Measurements from ENCODE around the gene SCN2B.

SCN2B gene

DNA sequence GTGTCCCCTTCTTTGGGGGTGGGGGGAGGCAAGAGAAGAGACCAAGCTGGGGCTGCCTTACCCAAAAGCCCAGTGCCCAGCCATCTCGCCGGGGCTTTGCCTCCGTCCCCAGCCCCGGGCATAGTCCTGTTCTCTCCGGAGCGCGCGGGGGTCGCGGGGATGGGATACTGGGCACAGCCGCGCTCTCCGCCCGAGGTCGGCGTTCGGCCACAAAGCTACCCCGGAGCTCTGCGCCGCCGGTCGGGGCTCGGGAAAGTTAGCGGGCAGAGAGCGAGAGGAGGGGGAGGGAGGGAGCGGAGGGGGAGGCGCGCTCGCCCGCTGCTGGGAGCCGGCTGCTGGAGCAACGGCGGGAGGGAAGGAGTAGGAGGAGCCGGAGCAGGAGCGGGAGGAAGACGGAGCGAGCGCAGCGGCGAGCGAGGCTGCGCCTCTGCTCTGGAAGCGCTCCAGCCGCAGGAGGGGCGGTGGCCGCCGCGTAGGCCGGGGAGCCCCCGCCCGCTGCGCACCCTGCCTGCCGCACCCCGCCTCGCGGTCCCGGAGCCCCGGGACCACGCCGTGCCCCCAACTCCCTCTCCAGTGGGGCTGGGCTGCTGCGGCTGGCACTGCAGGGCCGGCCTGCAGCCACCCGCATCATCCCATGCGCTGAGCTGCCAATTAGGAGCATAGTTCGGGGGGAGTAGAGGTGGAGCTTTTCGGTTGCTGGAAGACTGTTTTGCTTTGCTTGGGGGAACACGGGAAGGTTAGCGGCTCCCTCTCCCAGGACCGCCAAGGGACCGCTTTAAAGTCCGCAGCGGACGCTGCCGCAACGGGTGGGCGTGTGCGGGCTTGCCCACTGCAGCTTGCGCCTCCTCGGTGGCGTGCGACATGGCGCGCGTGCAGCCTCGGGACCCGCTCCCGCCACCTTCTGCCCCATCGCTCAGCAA, 23.6 kb downstream of the SCN2B start, which contains the start of gene SCN4B:
SCN4B (minus strand) TSS at position 272 of the 920 bp plus-strand sequence; CDS start at position 122, 150 bp downstream.
- Histone ChIP-seq H3K4me2 (ENCODE audit: low read depth, low read length, poor library complexity, severe bottlenecking) (no peak within 1 kb of the TSS), H3K9me2 (replicated peaks; ENCODE audit: low read depth, low read length) (no peaks in the 10 kb centered on the region), H3K79me2 (ENCODE audit: insufficient read depth, low read length) (no peaks in the 10 kb centered on the region), H2AFZ (ENCODE audit: low read length) (no peak within 1 kb of the TSS), H3K36me3 (ENCODE audit: insufficient read depth, low read length) (no peaks in the 10 kb centered on the region), H4K20me1 (ENCODE audit: insufficient read depth, low read length, poor library complexity, severe bottlenecking) (no peaks in the 10 kb centered on the region), H3K9ac (ENCODE audit: low read depth, low read length, poor library complexity, severe bottlenecking) (no peak within 1 kb of the TSS), H3K27me3 (ENCODE audit: insufficient read depth, low read length, poor library complexity, severe bottlenecking) (peaks cover 52% of the 10 kb centered on the region), H3K9me3 (ENCODE audit: insufficient read depth, low read depth, low read length) (no peaks in the 10 kb centered on the region), H3K4me3 (ENCODE audit: low read length, poor library complexity, severe bottlenecking) (no peak within 1 kb of the TSS), H3F3A (ENCODE audit: low read depth) (no peaks in the 10 kb centered on the region), H3K4me1 (ENCODE audit: insufficient read depth, low read length, poor library complexity, severe bottlenecking) (no peaks in the 10 kb centered on the region)
- TF ChIP-seq CTCF (conservative IDR thresholded peaks at IDR 0.05; ENCODE audit: low read length) (no peak), EZH2phosphoT487 (IDR thresholded peaks at IDR 0.05; ENCODE audit: borderline replicate concordance) (no peak)

DNA sequence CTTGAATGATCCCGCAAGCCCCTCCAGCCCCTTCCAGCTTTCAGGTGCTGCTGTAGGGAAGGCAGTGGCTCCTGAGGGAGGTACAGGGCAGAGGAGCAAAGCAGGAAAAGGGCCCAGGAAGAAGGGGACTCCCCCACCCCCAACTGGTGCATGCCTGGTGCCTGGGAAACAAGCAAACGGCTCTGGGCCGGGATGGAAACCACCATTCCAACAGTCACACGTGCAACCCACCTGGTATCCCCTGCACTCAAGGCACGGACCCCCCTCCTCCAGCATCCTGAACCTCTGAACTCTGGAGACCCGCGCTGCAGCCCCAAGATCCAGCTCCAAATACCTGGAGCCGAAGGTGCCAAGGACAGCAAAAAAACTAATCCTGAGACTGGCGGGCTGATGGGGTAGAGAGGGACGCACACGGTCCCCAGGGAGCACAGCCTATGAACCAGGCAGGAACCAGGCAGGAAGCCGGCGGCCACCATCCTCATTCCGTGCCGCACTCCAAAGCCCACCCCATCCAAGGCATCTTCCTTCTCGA, 24.4 kb downstream of the SCN2B start:
- no peak overlapping the region for H2AFZ ChIP-seq (ENCODE audit: low read length)
- no peaks in the 10 kb centered on the region for H3K9me3 ChIP-seq (ENCODE audit: insufficient read depth, low read depth, low read length)
- TF ChIP-seq EZH2phosphoT487 (IDR thresholded peaks at IDR 0.05; ENCODE audit: borderline replicate concordance) = no peak
- no peak for TF ChIP-seq CTCF (conservative IDR thresholded peaks at IDR 0.05; ENCODE audit: low read length)
- no peak overlapping the region for H3K9ac ChIP-seq (ENCODE audit: low read depth, low read length, poor library complexity, severe bottlenecking)
- no peaks in the 10 kb centered on the region for H3K36me3 ChIP-seq (ENCODE audit: insufficient read depth, low read length)
- no peaks in the 10 kb centered on the region for H3K4me1 ChIP-seq (ENCODE audit: insufficient read depth, low read length, poor library complexity, severe bottlenecking)
- H3K9me2 ChIP-seq (replicated peaks; ENCODE audit: low read depth, low read length) = no peaks in the 10 kb centered on the region
- no peaks in the 10 kb centered on the region for H4K20me1 ChIP-seq (ENCODE audit: insufficient read depth, low read length, poor library complexity, severe bottlenecking)
- no peaks in the 10 kb centered on the region for H3F3A ChIP-seq (ENCODE audit: low read depth)
- H3K27me3 ChIP-seq (ENCODE audit: insufficient read depth, low read length, poor library complexity, severe bottlenecking) = peaks cover 52% of the 10 kb centered on the region
- H3K4me2 ChIP-seq (ENCODE audit: low read depth, low read length, poor library complexity, severe bottlenecking) = no peak overlapping the region
- H3K4me3 ChIP-seq (ENCODE audit: low read length, poor library complexity, severe bottlenecking) = no peak overlapping the region
- no peaks in the 10 kb centered on the region for H3K79me2 ChIP-seq (ENCODE audit: insufficient read depth, low read length)

DNA sequence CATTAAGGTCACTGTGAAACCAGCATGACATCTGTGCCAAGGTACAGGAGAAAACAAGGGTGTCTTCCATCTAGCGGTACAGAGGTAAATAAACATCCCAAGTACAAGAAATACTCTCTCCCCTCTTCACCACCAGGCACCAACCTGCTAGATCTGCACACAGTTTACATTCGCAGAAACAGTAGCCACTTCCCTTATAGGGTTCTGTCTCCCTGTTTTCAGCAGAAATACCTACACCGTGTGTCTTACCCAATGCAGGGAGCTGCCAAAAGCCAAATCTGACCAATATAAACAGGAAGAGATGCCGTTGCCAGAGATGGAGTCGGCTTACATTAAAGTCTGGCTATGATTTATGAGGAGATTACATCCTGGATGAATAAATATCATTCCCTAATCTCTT, 25.0 kb downstream of the SCN2B start:
- no peak overlapping the region for H3K4me3 ChIP-seq (ENCODE audit: low read length, poor library complexity, severe bottlenecking)
- no peak overlapping the region for H2AFZ ChIP-seq (ENCODE audit: low read length)
- TF ChIP-seq CTCF (conservative IDR thresholded peaks at IDR 0.05; ENCODE audit: low read length) (no peak), EZH2phosphoT487 (IDR thresholded peaks at IDR 0.05; ENCODE audit: borderline replicate concordance) (no peak)
- H3K36me3 ChIP-seq (ENCODE audit: insufficient read depth, low read length) = no peaks in the 10 kb centered on the region
- H3F3A ChIP-seq (ENCODE audit: low read depth) = no peaks in the 10 kb centered on the region
- no peak overlapping the region for H3K4me2 ChIP-seq (ENCODE audit: low read depth, low read length, poor library complexity, severe bottlenecking)
- H3K79me2 ChIP-seq (ENCODE audit: insufficient read depth, low read length) = no peaks in the 10 kb centered on the region
- no peak overlapping the region for H3K9ac ChIP-seq (ENCODE audit: low read depth, low read length, poor library complexity, severe bottlenecking)
- H3K9me3 ChIP-seq (ENCODE audit: insufficient read depth, low read depth, low read length) = no peaks in the 10 kb centered on the region
- H3K4me1 ChIP-seq (ENCODE audit: insufficient read depth, low read length, poor library complexity, severe bottlenecking) = no peaks in the 10 kb centered on the region
- peaks cover 52% of the 10 kb centered on the region for H3K27me3 ChIP-seq (ENCODE audit: insufficient read depth, low read length, poor library complexity, severe bottlenecking)
- H4K20me1 ChIP-seq (ENCODE audit: insufficient read depth, low read length, poor library complexity, severe bottlenecking) = no peaks in the 10 kb centered on the region
- no peaks in the 10 kb centered on the region for H3K9me2 ChIP-seq (replicated peaks; ENCODE audit: low read depth, low read length)

Data from Loucy (cell line).